DND-41 (cell line): Measurements from ENCODE around the gene SMCO4.

Experiments used
- ATAC-seq: fragments of 200-7000 bp; cut with Tn5 transposase; 3 replicates; pipeline ENCODE4 v1.9.1; 2021; ENCODE audit warnings: low read depth; ENCODE audit not compliant: insufficient read depth
- DNase-seq: peaks from one replicate; pipeline ENCODE4 v3.0.0-alpha.2; 2020
- H2AFZ ChIP-seq: 2 replicates; pipeline ENCODE4 v1.6.0; 2012; ENCODE audit warnings: low read depth, low read length
- H3K27ac ChIP-seq: 2 replicates; pipeline ENCODE4 v1.5.1; 2012; ENCODE audit warnings: low read length, inconsistent platforms
- H3K27me3 ChIP-seq: fragments of 200-600 bp; sonication (generic); 2 replicates; pipeline ENCODE4 v1.6.0; 2012; ENCODE audit warnings: low read length, mild to moderate bottlenecking, inconsistent platforms; ENCODE audit not compliant: insufficient read depth, poor library complexity
- H3K36me3 ChIP-seq: 2 replicates; pipeline ENCODE4 v1.5.1; 2012; ENCODE audit warnings: low read length, inconsistent platforms; ENCODE audit not compliant: insufficient read depth
- H3K4me1 ChIP-seq: 2 replicates; pipeline ENCODE4 v1.5.1; 2012; ENCODE audit warnings: mild to moderate bottlenecking, low read length; ENCODE audit not compliant: insufficient read depth
- H3K4me2 ChIP-seq: 2 replicates; pipeline ENCODE4 v1.6.0; 2012; ENCODE audit warnings: mild to moderate bottlenecking, moderate library complexity, low read length, inconsistent platforms; ENCODE audit not compliant: insufficient read depth
- H3K4me3 ChIP-seq, 2 experiments: fragments of 200-600 bp in 1 of 2; shearing (Covaris generic) in 1 of 2; 2 replicates each; pipeline ENCODE4 v1.5.1; 2012 to 2016; ENCODE audit warnings: inconsistent platforms in 2 of 2, low read length in 2 of 2, mild to moderate bottlenecking in 2 of 2, low read depth in 1 of 2, moderate library complexity in 1 of 2
- H3K79me2 ChIP-seq: 2 replicates; pipeline ENCODE4 v1.6.0; 2012; ENCODE audit warnings: low read length, inconsistent platforms; ENCODE audit not compliant: insufficient read depth
- H3K9ac ChIP-seq: 2 replicates; pipeline ENCODE4 v1.6.0; 2012; ENCODE audit warnings: low read depth, mild to moderate bottlenecking, inconsistent platforms, low read length, moderate library complexity
- H3K9me3 ChIP-seq: 2 replicates; pipeline ENCODE4 v1.5.1; 2012; ENCODE audit warnings: low read length, moderate library complexity, mild to moderate bottlenecking, inconsistent platforms; ENCODE audit not compliant: insufficient read depth, severe bottlenecking
- H4K20me1 ChIP-seq: 2 replicates; pipeline ENCODE4 v1.6.0; 2012; ENCODE audit warnings: low read length; ENCODE audit not compliant: insufficient read depth
- EZH2 ChIP-seq: IDR thresholded peaks from 3 replicates; pipeline ENCODE4 v1.6.1; 2012; ENCODE audit warnings: borderline replicate concordance, low read depth, mild to moderate bottlenecking, moderate library complexity, low read length, inconsistent platforms; ENCODE audit not compliant: severe bottlenecking
- TF ChIP-seq, protein P1 (sequence below): IDR thresholded peaks from 2 replicates; pipeline ENCODE4 v1.5.1; 2012; ENCODE audit warnings: borderline replicate concordance, low read length, moderate library complexity, mild to moderate bottlenecking; ENCODE audit not compliant: poor library complexity, severe bottlenecking; ENCODE audit errors: extremely low read depth

The SMCO4 gene

DNA sequence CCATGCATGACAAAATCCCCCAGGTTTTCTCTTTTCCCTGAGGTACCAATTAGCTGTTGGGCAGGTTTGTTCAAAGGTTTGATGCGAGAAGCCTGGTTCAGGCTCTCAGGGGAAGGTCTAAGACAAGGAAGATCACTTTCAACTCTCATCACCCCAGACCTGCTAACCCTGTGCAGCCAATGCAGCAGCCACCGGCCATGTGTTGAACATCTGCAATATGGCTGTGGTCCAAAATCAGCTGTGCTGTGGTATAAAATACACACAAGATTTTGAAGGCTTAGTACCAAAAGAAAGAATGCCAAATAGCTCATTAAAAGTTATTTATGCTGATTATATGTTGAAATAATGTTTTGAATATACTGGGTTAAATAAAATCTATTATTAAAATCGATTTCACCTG lies 58.5 kb downstream of the SMCO4 start:
- no peaks in the 10 kb centered on the region for H3K79me2 ChIP-seq
- DNase-seq (no peak), ATAC-seq (no peak)
- H3K27ac ChIP-seq, result no peak overlapping the region
- H2AFZ ChIP-seq, result no peak overlapping the region
- H3K4me3 ChIP-seq, result no peak overlapping the region
- no peak overlapping the region for H3K4me2 ChIP-seq
- H3K4me1 ChIP-seq, result no peaks in the 10 kb centered on the region
- H3K9me3 ChIP-seq, result no peaks in the 10 kb centered on the region
- H3K9ac ChIP-seq, result no peak overlapping the region
- TF ChIP-seq, protein P1, sequence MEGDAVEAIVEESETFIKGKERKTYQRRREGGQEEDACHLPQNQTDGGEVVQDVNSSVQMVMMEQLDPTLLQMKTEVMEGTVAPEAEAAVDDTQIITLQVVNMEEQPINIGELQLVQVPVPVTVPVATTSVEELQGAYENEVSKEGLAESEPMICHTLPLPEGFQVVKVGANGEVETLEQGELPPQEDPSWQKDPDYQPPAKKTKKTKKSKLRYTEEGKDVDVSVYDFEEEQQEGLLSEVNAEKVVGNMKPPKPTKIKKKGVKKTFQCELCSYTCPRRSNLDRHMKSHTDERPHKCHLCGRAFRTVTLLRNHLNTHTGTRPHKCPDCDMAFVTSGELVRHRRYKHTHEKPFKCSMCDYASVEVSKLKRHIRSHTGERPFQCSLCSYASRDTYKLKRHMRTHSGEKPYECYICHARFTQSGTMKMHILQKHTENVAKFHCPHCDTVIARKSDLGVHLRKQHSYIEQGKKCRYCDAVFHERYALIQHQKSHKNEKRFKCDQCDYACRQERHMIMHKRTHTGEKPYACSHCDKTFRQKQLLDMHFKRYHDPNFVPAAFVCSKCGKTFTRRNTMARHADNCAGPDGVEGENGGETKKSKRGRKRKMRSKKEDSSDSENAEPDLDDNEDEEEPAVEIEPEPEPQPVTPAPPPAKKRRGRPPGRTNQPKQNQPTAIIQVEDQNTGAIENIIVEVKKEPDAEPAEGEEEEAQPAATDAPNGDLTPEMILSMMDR, result no peak
- no peak for TF ChIP-seq EZH2
- H4K20me1 ChIP-seq, result no peaks in the 10 kb centered on the region
- no peaks in the 10 kb centered on the region for H3K27me3 ChIP-seq
- peaks cover 15% of the 10 kb centered on the region for H3K36me3 ChIP-seq

DNA sequence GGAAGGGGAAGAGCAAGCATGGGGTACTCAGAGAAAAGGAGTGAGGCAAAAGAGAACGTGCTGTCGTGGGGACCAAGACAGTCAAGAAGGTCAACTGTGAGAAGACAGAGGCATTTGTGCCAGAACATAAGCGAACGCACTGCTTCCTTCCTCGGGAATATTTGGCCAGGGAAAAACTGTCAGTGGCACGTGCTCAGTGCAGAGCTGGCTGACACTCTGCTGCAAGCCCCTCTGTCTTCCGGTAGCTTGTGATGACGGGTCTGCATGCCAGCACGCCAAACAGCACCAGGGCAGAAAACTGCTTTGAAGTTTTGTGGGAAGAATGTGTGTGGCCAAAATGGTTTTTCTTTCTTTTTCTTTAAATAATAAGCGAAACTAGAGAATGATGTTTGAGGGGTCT lies 60.6 kb downstream of the SMCO4 start:
- no peaks in the 10 kb centered on the region for H3K79me2 ChIP-seq
- H3K4me3 ChIP-seq, result no peak overlapping the region

DNA sequence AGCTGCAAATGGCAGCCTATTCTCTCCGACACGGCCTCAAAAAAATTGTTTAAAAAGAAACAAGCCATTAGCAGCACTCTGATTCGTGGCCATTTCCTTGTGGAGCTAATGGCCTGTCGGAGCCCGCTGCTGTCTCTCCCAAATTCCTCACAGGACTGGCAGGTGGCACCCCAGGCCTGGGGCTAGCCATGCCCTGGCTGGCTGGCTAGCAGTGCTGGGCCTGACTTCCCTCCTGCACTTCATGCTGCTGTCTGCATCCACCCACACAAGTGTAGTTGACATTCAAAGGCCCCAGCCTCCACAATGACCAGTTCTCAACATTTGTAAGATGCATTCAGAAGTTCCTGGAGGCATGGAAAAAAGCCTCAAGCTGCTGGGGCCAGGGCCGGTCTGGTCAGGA lies 61.5 kb downstream of the SMCO4 start:
- Histone ChIP-seq H3K4me3 (no peak overlapping the region), H3K9me3 (no peaks in the 10 kb centered on the region), H3K4me2 (no peak overlapping the region), H4K20me1 (no peaks in the 10 kb centered on the region), H3K79me2 (no peaks in the 10 kb centered on the region), H3K9ac (no peak overlapping the region), H3K27ac (no peak overlapping the region), H3K36me3 (peaks cover 24% of the 10 kb centered on the region), H3K27me3 (no peaks in the 10 kb centered on the region), H3K4me1 (no peaks in the 10 kb centered on the region), H2AFZ (no peak overlapping the region)
- no peak for TF ChIP-seq EZH2
- TF ChIP-seq, protein P1, result no peak
- ATAC-seq, result no peak
- DNase-seq, result no peak

More for the DNA sequence above, 60.6 kb downstream of the SMCO4 start:
- no peak for DNase-seq
- peaks cover 21% of the 10 kb centered on the region for H3K36me3 ChIP-seq
- H3K4me2 ChIP-seq, result no peak overlapping the region
- H3K27ac ChIP-seq, result no peak overlapping the region
- H3K4me1 ChIP-seq, result no peaks in the 10 kb centered on the region
- TF ChIP-seq EZH2, result no peak
- TF ChIP-seq, protein P1, result no peak
- H3K9ac ChIP-seq, result no peak overlapping the region
- H2AFZ ChIP-seq, result no peak overlapping the region
- H4K20me1 ChIP-seq, result no peaks in the 10 kb centered on the region
- no peak for ATAC-seq
- no peaks in the 10 kb centered on the region for H3K27me3 ChIP-seq
- H3K9me3 ChIP-seq, result no peaks in the 10 kb centered on the region

DNA sequence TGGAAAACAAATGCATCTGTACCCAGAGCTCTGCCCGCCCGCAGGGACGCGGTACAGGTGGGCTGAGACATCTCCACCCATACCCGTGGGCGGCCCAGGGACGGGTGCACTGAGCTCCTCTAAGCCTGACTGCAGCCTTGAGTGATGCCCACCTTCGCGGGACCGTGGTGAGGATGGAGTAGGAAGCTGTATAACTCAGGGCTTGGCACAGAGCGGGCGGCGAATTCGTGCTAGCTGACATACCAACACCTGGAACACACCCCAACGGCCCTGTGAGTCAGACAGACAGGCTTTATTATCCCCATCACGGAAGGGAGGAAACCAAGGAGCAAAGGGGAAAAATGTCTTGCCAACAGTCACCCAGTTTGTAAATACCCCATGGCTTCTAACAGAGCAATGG lies 61.9 kb downstream of the SMCO4 start:
- no peak for TF ChIP-seq EZH2
- TF ChIP-seq, protein P1, result no peak
- no peak overlapping the region for H3K9ac ChIP-seq
- H3K36me3 ChIP-seq, result peaks cover 21% of the 10 kb centered on the region
- H3K79me2 ChIP-seq, result no peaks in the 10 kb centered on the region
- no peak overlapping the region for H2AFZ ChIP-seq
- ATAC-seq (no peak), DNase-seq (no peak)
- no peak overlapping the region for H3K4me2 ChIP-seq
- H3K4me1 ChIP-seq, result no peaks in the 10 kb centered on the region
- H3K27me3 ChIP-seq, result no peaks in the 10 kb centered on the region
- no peak overlapping the region for H3K27ac ChIP-seq
- no peaks in the 10 kb centered on the region for H3K9me3 ChIP-seq
- H3K4me3 ChIP-seq, result no peak overlapping the region
- H4K20me1 ChIP-seq, result no peaks in the 10 kb centered on the region
